ENCODE data around the gene PDCD11. TPM values are rescaled to one million over a fixed set of nuclear protein-coding genes. Genes with fewer than 3 reads are reported as not detected.

PDCD11 gene
- total RNA-seq, 4 donors from 2014 or later = 14.3 to 21.7 (median 17.6) TPM

DNA sequence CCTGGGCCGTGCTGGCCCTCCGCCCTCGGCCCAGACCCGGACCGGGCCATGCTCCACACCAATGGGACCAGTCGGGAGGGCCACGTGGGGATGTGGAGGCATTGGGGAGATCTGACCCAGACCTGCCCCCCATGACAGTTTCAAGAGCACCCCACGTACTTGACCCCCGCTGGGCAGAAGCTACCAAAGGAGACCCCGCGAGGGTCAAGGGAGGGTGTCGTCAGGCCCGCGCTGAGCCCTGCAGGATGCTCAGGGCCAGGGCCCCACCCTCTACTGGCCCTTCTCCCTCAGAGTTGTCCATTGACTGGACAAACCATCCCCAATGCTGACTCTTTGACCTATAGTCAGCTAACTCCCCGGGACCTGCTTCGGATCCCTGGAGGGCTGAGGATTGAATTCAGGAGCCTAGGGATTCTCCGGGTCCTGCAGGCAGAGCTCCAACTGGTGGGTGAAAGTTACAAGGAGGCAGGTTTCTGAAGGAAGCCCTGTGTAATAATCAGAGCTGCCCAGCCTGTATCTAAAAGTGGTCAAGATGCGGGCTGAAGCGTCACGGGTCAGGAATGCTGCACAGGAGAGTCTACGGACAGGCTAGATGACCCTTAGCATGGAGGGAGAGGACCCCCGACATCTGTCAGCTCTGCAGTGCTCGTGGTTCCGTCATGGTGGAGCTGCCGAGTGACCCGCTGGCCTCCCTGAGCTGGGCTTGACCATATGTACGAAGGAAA, 56.2 kb downstream of the PDCD11 start:
- WGBS, 2 donors (ENCODE audit: low coverage in 1 of 2) = 54 to 86% methylated on average over 3 to 9 of the region's 27 CpGs
- no peak for ATAC-seq
- peaks cover 0 to 28% of the 10 kb centered on the region in 2 donors for H3K36me3 ChIP-seq
- no peaks in the 10 kb centered on the region for H3K27me3 ChIP-seq
- H3K4me3 ChIP-seq = peak overlapping the region; percentile 58 to 76
- H3K9me3 ChIP-seq = no peaks in the 10 kb centered on the region
- peaks cover 0 to 54% (median 35%) of the 10 kb centered on the region in 3 donors for H3K4me1 ChIP-seq
- TF ChIP-seq POLR2AphosphoS5 (IDR thresholded peaks at IDR 0.05) (no peak), POLR2A (IDR thresholded peaks at IDR 0.05) (no peak), EP300 (IDR thresholded peaks at IDR 0.05) (no peak)
- TF ChIP-seq, protein P1, sequence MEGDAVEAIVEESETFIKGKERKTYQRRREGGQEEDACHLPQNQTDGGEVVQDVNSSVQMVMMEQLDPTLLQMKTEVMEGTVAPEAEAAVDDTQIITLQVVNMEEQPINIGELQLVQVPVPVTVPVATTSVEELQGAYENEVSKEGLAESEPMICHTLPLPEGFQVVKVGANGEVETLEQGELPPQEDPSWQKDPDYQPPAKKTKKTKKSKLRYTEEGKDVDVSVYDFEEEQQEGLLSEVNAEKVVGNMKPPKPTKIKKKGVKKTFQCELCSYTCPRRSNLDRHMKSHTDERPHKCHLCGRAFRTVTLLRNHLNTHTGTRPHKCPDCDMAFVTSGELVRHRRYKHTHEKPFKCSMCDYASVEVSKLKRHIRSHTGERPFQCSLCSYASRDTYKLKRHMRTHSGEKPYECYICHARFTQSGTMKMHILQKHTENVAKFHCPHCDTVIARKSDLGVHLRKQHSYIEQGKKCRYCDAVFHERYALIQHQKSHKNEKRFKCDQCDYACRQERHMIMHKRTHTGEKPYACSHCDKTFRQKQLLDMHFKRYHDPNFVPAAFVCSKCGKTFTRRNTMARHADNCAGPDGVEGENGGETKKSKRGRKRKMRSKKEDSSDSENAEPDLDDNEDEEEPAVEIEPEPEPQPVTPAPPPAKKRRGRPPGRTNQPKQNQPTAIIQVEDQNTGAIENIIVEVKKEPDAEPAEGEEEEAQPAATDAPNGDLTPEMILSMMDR (IDR thresholded peaks at IDR 0.05) = no peak
- peak overlapping the region; percentile 39 to 91 (median 90) for H3K27ac ChIP-seq

DNA sequence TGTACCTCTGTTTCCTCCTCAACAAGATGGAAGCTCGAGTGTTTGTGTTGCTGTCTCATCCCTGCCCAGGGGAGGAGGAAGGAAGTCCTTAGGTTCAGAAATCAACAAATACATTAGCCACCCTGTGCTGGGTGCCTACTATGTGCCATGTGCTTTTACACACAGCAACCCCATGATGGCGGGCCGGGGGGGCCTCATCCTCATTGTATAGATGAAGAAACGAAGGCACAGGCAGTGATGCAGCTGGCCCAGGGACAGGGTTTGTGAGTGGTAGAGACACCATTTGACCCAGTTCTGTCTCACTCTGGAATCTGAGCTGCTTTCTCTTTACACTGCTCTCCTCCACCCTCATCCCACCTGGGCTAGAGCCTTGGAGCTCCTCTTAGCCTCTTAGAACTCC, 57.6 kb downstream of the PDCD11 start:
- WGBS, 2 donors (ENCODE audit: low coverage in 1 of 2) = 88 to 92% methylated on average over 1 to 4 of the region's 4 CpGs
- Histone ChIP-seq H3K27ac (no peak overlapping the region), H3K36me3 (peaks cover 0 to 15% of the 10 kb centered on the region in 2 donors), H3K4me3 (no peak overlapping the region), H3K4me1 (peaks cover 0 to 41% (median 24%) of the 10 kb centered on the region in 3 donors), H3K27me3 (no peaks in the 10 kb centered on the region), H3K9me3 (no peaks in the 10 kb centered on the region)
- TF ChIP-seq POLR2A (IDR thresholded peaks at IDR 0.05) (no peak), EP300 (IDR thresholded peaks at IDR 0.05) (no peak), POLR2AphosphoS5 (IDR thresholded peaks at IDR 0.05) (no peak)
- TF ChIP-seq, protein P1 (IDR thresholded peaks at IDR 0.05) = no peak
- no peak for ATAC-seq

DNA sequence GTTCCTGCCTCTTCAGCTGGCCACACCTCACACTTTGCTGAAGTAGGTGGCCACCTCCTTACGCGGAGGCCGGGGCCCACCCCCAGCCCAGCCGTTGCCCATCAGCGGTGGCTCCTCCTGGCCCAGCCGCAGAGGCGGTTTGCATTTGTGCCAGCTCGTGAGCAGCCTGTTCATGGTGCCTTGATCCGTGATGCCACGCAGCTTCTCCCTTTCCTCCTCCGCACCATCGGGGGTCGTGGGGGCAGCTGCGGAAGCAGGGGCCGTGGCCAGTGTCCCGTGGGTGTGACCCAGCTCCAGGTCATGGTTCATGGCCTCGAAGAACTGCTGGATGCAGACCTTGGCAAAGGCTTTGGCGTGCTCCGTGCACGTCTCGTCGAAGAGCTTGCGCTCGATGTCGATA, 58.8 kb downstream of the PDCD11 start:
- Histone ChIP-seq H3K4me1 (peaks cover 0 to 29% (median 12%) of the 10 kb centered on the region in 3 donors), H3K9me3 (no peaks in the 10 kb centered on the region), H3K27me3 (no peaks in the 10 kb centered on the region), H3K27ac (no peak overlapping the region), H3K36me3 (peaks cover 0 to 2% of the 10 kb centered on the region in 2 donors), H3K4me3 (no peak overlapping the region)
- WGBS, 2 donors (ENCODE audit: low coverage in 1 of 2) = 100% methylated on average over 1 of the region's 25 CpGs; no CpG with 5 or more reads in 1 of the 2 donors
- ATAC-seq = no peak
- TF ChIP-seq EP300 (IDR thresholded peaks at IDR 0.05) (no peak), POLR2A (IDR thresholded peaks at IDR 0.05) (no peak)
- TF ChIP-seq, protein P1 (IDR thresholded peaks at IDR 0.05) = no peak

DNA sequence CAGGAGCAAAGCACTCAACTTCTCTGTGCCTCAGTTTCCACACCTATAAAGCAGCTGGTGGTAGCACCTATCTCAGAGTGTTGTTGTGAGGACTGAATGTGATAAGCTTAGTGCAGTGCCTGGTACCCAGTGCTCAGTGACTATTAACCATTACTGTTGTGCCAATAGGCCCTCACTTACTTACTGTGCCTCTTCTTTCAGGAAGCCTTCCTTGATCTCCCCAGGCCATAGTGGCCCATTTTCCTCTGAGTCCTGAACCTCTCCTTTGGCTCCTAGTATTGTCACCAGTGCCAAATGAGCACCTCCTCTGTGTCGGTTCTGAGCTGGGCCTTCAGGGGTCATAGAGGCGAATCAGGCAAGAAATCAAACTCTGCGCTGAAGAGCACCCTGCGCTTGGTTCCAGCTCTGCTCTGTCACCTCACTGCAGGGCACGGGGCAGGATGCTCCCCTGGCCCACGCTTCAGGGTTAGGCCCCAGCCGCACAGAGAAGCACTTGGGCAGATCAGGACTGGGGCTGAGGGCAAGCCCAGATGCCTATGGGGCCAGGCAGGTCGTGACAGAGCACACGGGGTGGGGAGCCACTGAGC, 59.7 kb downstream of the PDCD11 start:
- H3K9me3 ChIP-seq = no peaks in the 10 kb centered on the region
- TF ChIP-seq POLR2A (IDR thresholded peaks at IDR 0.05) (no peak), EP300 (IDR thresholded peaks at IDR 0.05) (no peak), POLR2AphosphoS5 (IDR thresholded peaks at IDR 0.05) (no peak)
- TF ChIP-seq, protein P1 (IDR thresholded peaks at IDR 0.05) = no peak
- WGBS, 2 donors (ENCODE audit: low coverage in 1 of 2) = 86 to 100% methylated on average over 1 to 2 of the region's 9 CpGs

More for the DNA sequence above, 59.7 kb downstream of the PDCD11 start:
- H3K4me3 ChIP-seq = no peak overlapping the region
- no peak overlapping the region for H3K27ac ChIP-seq
- H3K4me1 ChIP-seq = peaks cover 0 to 19% (median 8%) of the 10 kb centered on the region in 3 donors
- no peak for ATAC-seq
- no peaks in the 10 kb centered on the region for H3K36me3 ChIP-seq
- no peaks in the 10 kb centered on the region for H3K27me3 ChIP-seq
